Esophagus muscularis mucosa (tissue), 3 donors: ENCODE measurements around the gene KRT77.

Source experiments
- CTCF ChIP-seq, 3 experiments: fragments of 200-600 bp in 2 of 3; fragments of 450-650 bp in 1 of 3; sonication (generic) in 2 of 3; IDR thresholded peaks; one replicate each; pipeline ENCODE4 v1.5.1; 2017 to 2019; ENCODE audit warnings: antibody characterized with exemption in 3 of 3, mild to moderate bottlenecking in 2 of 3, moderate library complexity in 1 of 3
- POLR2A ChIP-seq: fragments of 450-650 bp; IDR thresholded peaks from one replicate; pipeline ENCODE4 v1.6.1; 2017; ENCODE audit warnings: antibody characterized with exemption, moderate library complexity, mild to moderate bottlenecking, low read depth
- POLR2AphosphoS5 ChIP-seq, 2 donors: sonication (generic); formaldehyde crosslinking; IDR thresholded peaks; one replicate each; pipeline ENCODE4 v1.6.1; 2017; ENCODE audit warnings: antibody characterized with exemption in 2 of 2

GRCh38 chr12:52662918-52663229, 40.5 kb downstream of the KRT77 start:
- TF ChIP-seq POLR2A (no peak), CTCF (IDR thresholded peaks at IDR 0.05) (no peak), POLR2AphosphoS5 (IDR thresholded peaks at IDR 0.05) (no peak)
